Activated T-cell treated with anti-CD3 and anti-CD28 coated beads for 24 hours (primary cell): ENCODE results near the gene CFAP100.

Source experiments
- DNase-seq: peaks from one replicate; pipeline ENCODE4 v3.0.0-alpha.2; 2020; ENCODE audit warnings: low read depth

CFAP100 gene

GRCh38 chr3:126394179-126394976 is at the start of gene CFAP100:
CFAP100 (plus strand) TSS chr3:126394909; CDS start chr3:126396001, 1,092 bp downstream.
- DNase-seq = no peak

- DNase-seq = no peak
Measured at GRCh38 chr3:126345231-126345630, 49.5 kb upstream of the CFAP100 start.

- no peak for DNase-seq
Measured at GRCh38 chr3:126345641-126346460, 48.9 kb upstream of the CFAP100 start.

- no peak for DNase-seq
Measured at GRCh38 chr3:126346466-126346865, 48.2 kb upstream of the CFAP100 start.

GRCh38 chr3:126347543-126348161 is 47.1 kb upstream of the CFAP100 start:
- no peak for DNase-seq

- no peak for DNase-seq
Measured at GRCh38 chr3:126348308-126348920, 46.3 kb upstream of the CFAP100 start.

- no peak for DNase-seq
Measured at GRCh38 chr3:126349071-126349470, 45.6 kb upstream of the CFAP100 start.

GRCh38 chr3:126349611-126350501 is 44.9 kb upstream of the CFAP100 start:
- DNase-seq = no peak

- no peak for DNase-seq
Measured at GRCh38 chr3:126350502-126351085, 44.1 kb upstream of the CFAP100 start.

GRCh38 chr3:126351086-126351770 is 43.5 kb upstream of the CFAP100 start:
- no peak for DNase-seq

GRCh38 chr3:126351771-126352475 is 42.8 kb upstream of the CFAP100 start:
- DNase-seq = no peak

GRCh38 chr3:126352476-126353454 is 41.9 kb upstream of the CFAP100 start:
- DNase-seq = no peak

GRCh38 chr3:126353694-126354321 is 40.9 kb upstream of the CFAP100 start:
- DNase-seq = no peak

- no peak for DNase-seq
Measured at GRCh38 chr3:126354776-126355175, 39.9 kb upstream of the CFAP100 start.

GRCh38 chr3:126355251-126355650 is 39.5 kb upstream of the CFAP100 start:
- no peak for DNase-seq

GRCh38 chr3:126355777-126356372 is 38.8 kb upstream of the CFAP100 start:
- DNase-seq = no peak
